ENCODE data around the gene CHRNB1. TPM values are rescaled to one million over a fixed set of nuclear protein-coding genes. Genes with fewer than 3 reads are reported as not detected.
A peak's percentile ranks its signal among the peaks of the same experiment; 100 is the strongest.

Gene CHRNB1
- total and polyA plus RNA-seq, 2 of the 8 experiments (the other 6 are each of a cell fraction or from before 2014, with no cell fraction given), result 14.1 to 28.2 TPM

GRCh38 chr17:7480089-7480384, 35.2 kb downstream of the CHRNB1 start:
- Histone ChIP-seq H3K23ac (ENCODE audit: insufficient read length) (no peak overlapping the region), H3K9me3 (ENCODE audit: insufficient read depth in 2 of 2, low read depth in 1 of 2, low read length in 1 of 2) (no peaks in the 10 kb centered on the region), H3K9ac (replicated peaks in 1 of 4; ENCODE audit: extremely low read depth in 1 of 4, low read depth in 3 of 4, low read length in 3 of 4) (peak overlapping the region in 3 of 4 experiments; percentile 67 to 85 (median 72); a peak in 6 of 7 replicates), H2AFZ (ENCODE audit: low read length) (0 out of 2 replicates have a peak overlapping the region, but pooled peaks have one; percentile 18), H2BK5ac (ENCODE audit: low read depth, low read length) (peak overlapping the region; percentile 55; the same call in 1 of the 2 replicates), H3K79me1 (ENCODE audit: low read depth, low read length) (peaks cover 12% of the 10 kb centered on the region), H2BK12ac (ENCODE audit: low read depth, low read length) (peak overlapping the region; percentile 77; the same call in 1 of the 2 replicates), H4K20me1 (replicated peaks in 1 of 2; ENCODE audit: control insufficient read depth in 1 of 2, insufficient read depth in 2 of 2, low read length in 2 of 2) (peaks cover 0 to 5% of the 10 kb centered on the region in 2 experiments), H2AK5ac (ENCODE audit: low read depth, low read length) (peak overlapping the region; percentile 30; the same call in 1 of the 2 replicates), H2BK15ac (ENCODE audit: low read length) (peak overlapping the region; percentile 19; the same call in 1 of the 2 replicates), H4K91ac (replicated peaks; ENCODE audit: insufficient read length, low read length) (peak overlapping the region; percentile 45), H2BK20ac (ENCODE audit: low read length) (no peak overlapping the region), H3K4me2 (ENCODE audit: insufficient read depth in 1 of 2, low read depth in 2 of 2, low read length in 2 of 2) (peak overlapping the region; percentile 97 to 99), H4K8ac (ENCODE audit: extremely low read depth, insufficient read depth, low read length) (peak overlapping the region; percentile 96; the same call in 1 of the 2 replicates), H3K56ac (replicated peaks; ENCODE audit: insufficient read length, low read depth, low read length) (peak overlapping the region; percentile 90), H3K79me2 (ENCODE audit: control insufficient read depth in 1 of 2, insufficient read depth in 2 of 2, low read length in 2 of 2) (peaks cover 1 to 35% of the 10 kb centered on the region in 2 experiments; a peak in 3 of 4 replicates), H3K4ac (replicated peaks; ENCODE audit: insufficient read length, low read depth, low read length) (no peak overlapping the region), H3K18ac (ENCODE audit: extremely low read depth, low read length) (peak overlapping the region; percentile 72), H3K36me3 (ENCODE audit: control insufficient read depth in 2 of 4, insufficient read depth in 4 of 4, low read length in 3 of 4) (no peaks in the 10 kb centered on the region), H3K4me3 (ENCODE audit: extremely low read depth in 1 of 4, insufficient read depth in 2 of 4, low read depth in 3 of 4, low read length in 4 of 4) (peak overlapping the region; percentile 49 to 94 (median 76)), H3K23me2 (ENCODE audit: low read depth, low read length) (peaks cover 22% of the 10 kb centered on the region), H3K14ac (ENCODE audit: insufficient read length) (no peak overlapping the region), H3K27ac (ENCODE audit: low read depth, low read length) (peak overlapping the region; percentile 39), H2BK120ac (replicated peaks; ENCODE audit: low read depth, low read length) (peak overlapping the region; percentile 75), H4K5ac (ENCODE audit: insufficient read length, low read depth, low read length) (peak overlapping the region; percentile 32), H3K27me3 (replicated peaks in 1 of 4; ENCODE audit: control insufficient read depth in 3 of 4, extremely low read depth in 1 of 4, insufficient read depth in 3 of 4, low read length in 3 of 4) (no peaks in the 10 kb centered on the region; a peak in 1 of 7 replicates), H3K4me1 (replicated peaks in 1 of 4; ENCODE audit: control insufficient read depth in 3 of 4, insufficient read depth in 4 of 4, low read length in 3 of 4) (peaks cover 2 to 28% (median 21%) of the 10 kb centered on the region in 4 experiments)
- FAIRE-seq (no peak), DNase-seq (ENCODE audit: low read depth in 1 of 2, low spot score in 2 of 2) (no peak)
- TF ChIP-seq EZH2 (IDR thresholded peaks at IDR 0.05; ENCODE audit: low read depth, low read length, severe bottlenecking) (no peak), CREB1 (IDR thresholded peaks at IDR 0.05) (no peak), TBP (IDR thresholded peaks at IDR 0.05; ENCODE audit: low read depth, low read length) (no peak), POLR2AphosphoS5 (IDR thresholded peaks at IDR 0.05; ENCODE audit: low read depth, low read length) (no peak), CBX8 (IDR thresholded peaks at IDR 0.05; ENCODE audit: borderline replicate concordance, low read depth, low read length) (no peak), CHD2 (IDR thresholded peaks at IDR 0.05; ENCODE audit: low read length) (no peak), BRCA1 (IDR thresholded peaks at IDR 0.05; ENCODE audit: low read depth, low read length) (no peak)
- WGBS, 2 experiments (ENCODE audit: extremely low coverage in 1 of 2, insufficient coverage in 1 of 2, insufficient read length in 1 of 2, insufficient replicate concordance in 2 of 2, low coverage in 1 of 2, low lambda C conversion rate in 2 of 2, missing lambda C conversion rate in 1 of 2), result 35% methylated on average over 8 of the region's 8 CpGs; no CpG with 5 or more reads in 1 of the 2 experiments
- POLR2A ChIA-PET (ENCODE audit: partially characterized antibody), result interaction anchor here (0.5 to 14.3 kb wide), 11 partner anchors 12 to 268 kb away, joined by 3 to 339 read pairs (median 6); partner anchors contain the start of genes CHRNB1, FGF11, TMEM102 and TMEM256
- CTCF ChIA-PET (ENCODE audit: partially characterized antibody), result interaction anchor here (0.8 to 2.4 kb wide), 8 partner anchors 19 to 123 kb away, joined by 3 to 10 read pairs (median 4); partner anchors contain the start of gene CHRNB1
